ENCODE data around the gene SIM2. TPM values are rescaled to one million over a fixed set of nuclear protein-coding genes. Genes with fewer than 3 reads are reported as not detected.

SIM2 gene
- total RNA-seq, 2 experiments from 2014 or later = not detected

- POLR2A ChIA-PET = interaction anchor here (0.5 to 0.8 kb wide), 2 partner anchors 75 to 641 kb away, joined by 4 read pairs; no protein-coding TSS in a partner anchor
- Histone ChIP-seq H3K4me3 (ENCODE audit: low read depth, low read length, poor library complexity, severe bottlenecking) (no peak overlapping the region), H3K4me1 (ENCODE audit: insufficient read depth, low read length, poor library complexity, severe bottlenecking) (no peaks in the 10 kb centered on the region), H2AFZ (ENCODE audit: low read length) (no peak overlapping the region), H3K9me2 (ENCODE audit: insufficient read depth, low read length) (no peaks in the 10 kb centered on the region), H3K4me2 (ENCODE audit: low read length) (no peak overlapping the region), H4K20me1 (ENCODE audit: insufficient read depth, low read length) (no peaks in the 10 kb centered on the region), H3K9me3 (ENCODE audit: low read length) (no peaks in the 10 kb centered on the region), H3K36me3 (ENCODE audit: insufficient read depth, low read length) (no peaks in the 10 kb centered on the region), H3K79me2 (ENCODE audit: insufficient read depth, low read depth, low read length) (no peaks in the 10 kb centered on the region), H3K27ac (ENCODE audit: low read depth, low read length, poor library complexity, severe bottlenecking) (no peak overlapping the region)
- BruUV-seq (replicated peaks) = no TSS peak
- intact Hi-C loops (cut with micrococcal nuclease; ENCODE audit: unreplicated experiment) = no loop called here
- TF ChIP-seq EZH2phosphoT487 (IDR thresholded peaks at IDR 0.05; ENCODE audit: borderline replicate concordance, low read depth, low read length) = no peak
- no peak for TF ChIP-seq CTCF (conservative IDR thresholded peaks at IDR 0.05; ENCODE audit: low read length)
- CTCF ChIA-PET (ENCODE audit: unreplicated experiment) = no interaction called here
- DNase-seq (ENCODE audit: low spot score) = no peak
Measured at GRCh38 chr21:36756527-36756926, 57.6 kb downstream of the SIM2 start.

GRCh38 chr21:36757196-36757595, 58.3 kb downstream of the SIM2 start:
- Histone ChIP-seq H3K9me2 (ENCODE audit: insufficient read depth, low read length) (no peaks in the 10 kb centered on the region), H3K4me3 (ENCODE audit: low read depth, low read length, poor library complexity, severe bottlenecking) (no peak overlapping the region), H2AFZ (ENCODE audit: low read length) (no peak overlapping the region), H3K4me2 (ENCODE audit: low read length) (no peak overlapping the region), H4K20me1 (ENCODE audit: insufficient read depth, low read length) (no peaks in the 10 kb centered on the region), H3K4me1 (ENCODE audit: insufficient read depth, low read length, poor library complexity, severe bottlenecking) (no peaks in the 10 kb centered on the region), H3K9me3 (ENCODE audit: low read length) (no peaks in the 10 kb centered on the region), H3K36me3 (ENCODE audit: insufficient read depth, low read length) (no peaks in the 10 kb centered on the region), H3K27ac (ENCODE audit: low read depth, low read length, poor library complexity, severe bottlenecking) (no peak overlapping the region), H3K79me2 (ENCODE audit: insufficient read depth, low read depth, low read length) (no peaks in the 10 kb centered on the region)
- DNase-seq (ENCODE audit: low spot score) = no peak
- intact Hi-C loops (cut with micrococcal nuclease; ENCODE audit: unreplicated experiment) = no loop called here
- CTCF ChIA-PET (ENCODE audit: unreplicated experiment) = no interaction called here
- TF ChIP-seq CTCF (conservative IDR thresholded peaks at IDR 0.05; ENCODE audit: low read length) (no peak), EZH2phosphoT487 (IDR thresholded peaks at IDR 0.05; ENCODE audit: borderline replicate concordance, low read depth, low read length) (no peak)
- BruUV-seq (replicated peaks) = no TSS peak
- POLR2A ChIA-PET = interaction anchor here (0.8 kb wide), 1 partner anchor 76 kb away, joined by 4 read pairs; no protein-coding TSS in a partner anchor

- Histone ChIP-seq H3K4me3 (ENCODE audit: low read depth, low read length, poor library complexity, severe bottlenecking) (no peak overlapping the region), H3K9me3 (ENCODE audit: low read length) (no peaks in the 10 kb centered on the region), H3K9me2 (ENCODE audit: insufficient read depth, low read length) (no peaks in the 10 kb centered on the region), H3K4me1 (ENCODE audit: insufficient read depth, low read length, poor library complexity, severe bottlenecking) (no peaks in the 10 kb centered on the region), H2AFZ (ENCODE audit: low read length) (no peak overlapping the region), H3K4me2 (ENCODE audit: low read length) (no peak overlapping the region), H4K20me1 (ENCODE audit: insufficient read depth, low read length) (no peaks in the 10 kb centered on the region), H3K79me2 (ENCODE audit: insufficient read depth, low read depth, low read length) (no peaks in the 10 kb centered on the region), H3K36me3 (ENCODE audit: insufficient read depth, low read length) (no peaks in the 10 kb centered on the region), H3K27ac (ENCODE audit: low read depth, low read length, poor library complexity, severe bottlenecking) (no peak overlapping the region)
- no peak for DNase-seq (ENCODE audit: low spot score)
- BruUV-seq (replicated peaks) = no TSS peak
- ChIA-PET CTCF (ENCODE audit: unreplicated experiment) (no interaction called here), POLR2A (interaction anchor here (0.6 to 1.3 kb wide), 2 partner anchors 13 to 1726 kb away, joined by 3 to 4 read pairs; no protein-coding TSS in a partner anchor)
- TF ChIP-seq EZH2phosphoT487 (IDR thresholded peaks at IDR 0.05; ENCODE audit: borderline replicate concordance, low read depth, low read length) (no peak), CTCF (conservative IDR thresholded peaks at IDR 0.05; ENCODE audit: low read length) (no peak)
- intact Hi-C loops (cut with micrococcal nuclease; ENCODE audit: unreplicated experiment) = no loop called here
Measured at GRCh38 chr21:36759348-36760083, 60.6 kb downstream of the SIM2 start.

Measured in OCI-LY7 (cell line).